ENCODE results near the gene LRP8. TPM values are rescaled to one million over a fixed set of nuclear protein-coding genes. Genes with fewer than 3 reads are reported as not detected.

Gene LRP8
- total and polyA plus RNA-seq, 9 of the 15 experiments (the other 6 are each of a cell fraction or from before 2014, with no cell fraction given) = 7.1 to 56.1 (median 31.3) TPM

GRCh38 chr1:53278298-53278725, 49.6 kb downstream of the LRP8 start (continued):
- TF ChIP-seq RREB1 (CRISPR knock-in tag; IDR thresholded peaks at IDR 0.05) (no peak), HMG20A (CRISPR knock-in tag; conservative IDR thresholded peaks at IDR 0.05) (no peak), ARID2 (IDR thresholded peaks at IDR 0.05) (0 out of 2 replicates have a peak, but pooled peaks have one; percentile 71), CTCF (IDR thresholded peaks at IDR 0.05 in 2 of 3, conservative IDR thresholded peaks at IDR 0.05 in 1 of 3; ENCODE audit: insufficient read depth in 2 of 3, low read depth in 1 of 3, low read length in 3 of 3) (peak; percentile 79 to 95 (median 94)), CAMTA2 (CRISPR knock-in tag; conservative IDR thresholded peaks at IDR 0.05) (no peak), SMARCE1 (IDR thresholded peaks at IDR 0.05) (no peak), SMARCC2 (IDR thresholded peaks at IDR 0.05; ENCODE audit: low read depth) (no peak), STAG1 (CRISPR knock-in tag; IDR thresholded peaks at IDR 0.05; ENCODE audit: borderline replicate concordance) (peak; percentile 71; the same call in 1 of the 2 replicates), MYNN (IDR thresholded peaks at IDR 0.05) (0 out of 2 replicates have a peak, but pooled peaks have one; percentile 21), MYNN (CRISPR knock-in tag; IDR thresholded peaks at IDR 0.05) (no peak), STAT6 (CRISPR knock-in tag; IDR thresholded peaks at IDR 0.05) (no peak), NFXL1 (CRISPR knock-in tag; IDR thresholded peaks at IDR 0.05) (no peak), HDAC6 (IDR thresholded peaks at IDR 0.05; ENCODE audit: low read depth, low read length) (no peak), XRCC5 (IDR thresholded peaks at IDR 0.05; ENCODE audit: low read depth, low read length) (peak; percentile 64; the same call in 1 of the 2 replicates), CTCFL (IDR thresholded peaks at IDR 0.05; ENCODE audit: borderline replicate concordance, insufficient read depth, low read depth, low read length, poor library complexity, severe bottlenecking) (peak; percentile 39), CBFB (CRISPR knock-in tag; IDR thresholded peaks at IDR 0.05) (no peak)

Data from K562 (cell line).